ENCODE results near the gene PTDSS2. TPM values are rescaled to one million over a fixed set of nuclear protein-coding genes. Genes with fewer than 3 reads are reported as not detected.
"Not testable (repeated sequence)": the region's sequence is repeated elsewhere in the genome, so short reads cannot be mapped to it uniquely, and the experiment has no call there.

PTDSS2 gene
- total RNA-seq, 6 experiments from 2014 or later: 8.4 to 21.9 (median 11.4) TPM

- DNase-seq (peak; percentile 21 to 72 (median 59)), ATAC-seq (no peak)
- no peak for TF ChIP-seq POLR2A (IDR thresholded peaks at IDR 0.05)
- TF ChIP-seq CTCF (IDR thresholded peaks at IDR 0.05): no peak
- peak overlapping the region in 2 of 3 donors; percentile 67 for H3K27ac ChIP-seq
- H3K27me3 ChIP-seq: no peaks in the 10 kb centered on the region
- intact Hi-C loops (cut with DNase I): loop anchor here (5.0 to 10.0 kb wide), 3 partner anchors 33 to 116 kb away; partner anchors contain the start of genes ANO9 (in 1 of the 2) and PTDSS2 (in 1 of the 2)
- H3K36me3 ChIP-seq: no peaks in the 10 kb centered on the region
- peaks cover 0 to 41% (median 18%) of the 10 kb centered on the region in 4 donors for H3K4me1 ChIP-seq
- no peak overlapping the region for H3K4me3 ChIP-seq
- no peaks in the 10 kb centered on the region for H3K9me3 ChIP-seq
- 63% methylated on average over 3 of the region's 7 CpGs for WGBS (ENCODE audit: insufficient coverage, low coverage, low lambda C conversion rate, missing lambda C conversion rate)
Observed at GRCh38 chr11:409008-409599, 41.0 kb upstream of the PTDSS2 start.

GRCh38 chr11:409600-410483 is 40.2 kb upstream of the PTDSS2 start:
- peak overlapping the region in 1 of 3 donors; percentile 29 for H3K4me3 ChIP-seq

GRCh38 chr11:410711-411110 is 39.4 kb upstream of the PTDSS2 start:
- H3K27me3 ChIP-seq; H3K9me3 ChIP-seq; DNase-seq; H3K36me3 ChIP-seq; H3K4me3 ChIP-seq; intact Hi-C loops (cut with DNase I); H3K27ac ChIP-seq; ATAC-seq: not testable (repeated sequence)
- H3K4me1 ChIP-seq: peaks cover 0 to 37% (median 17%) of the 10 kb centered on the region in 4 donors
- 40% methylated on average over 1 of the region's 13 CpGs for WGBS (ENCODE audit: insufficient coverage, low coverage, low lambda C conversion rate, missing lambda C conversion rate)

More at GRCh38 chr11:409600-410483, 40.2 kb upstream of the PTDSS2 start:
- H3K36me3 ChIP-seq: no peaks in the 10 kb centered on the region
- peaks cover 0 to 41% (median 18%) of the 10 kb centered on the region in 4 donors for H3K4me1 ChIP-seq
- intact Hi-C loops (cut with DNase I): loop anchor here (5.0 to 10.0 kb wide), 3 partner anchors 32 to 115 kb away; partner anchors contain the start of genes ANO9 (in 1 of the 2) and PTDSS2 (in 1 of the 2)
- WGBS (ENCODE audit: insufficient coverage, low coverage, low lambda C conversion rate, missing lambda C conversion rate): 40% methylated on average over 3 of the region's 18 CpGs
- no peaks in the 10 kb centered on the region for H3K9me3 ChIP-seq
- ATAC-seq (peak; percentile 53 to 81 (median 74)), DNase-seq (peak; percentile 73 to 96 (median 96))
- H3K27me3 ChIP-seq: no peaks in the 10 kb centered on the region
- TF ChIP-seq CTCF (IDR thresholded peaks at IDR 0.05) (no peak), POLR2A (IDR thresholded peaks at IDR 0.05) (peak; percentile 58)
- H3K27ac ChIP-seq: peak overlapping the region in 2 of 3 donors; percentile 67

GRCh38 chr11:411520-411919 is 38.6 kb upstream of the PTDSS2 start:
- 70% methylated on average over 2 of the region's 11 CpGs for WGBS (ENCODE audit: insufficient coverage, low coverage, low lambda C conversion rate, missing lambda C conversion rate)
- H3K27me3 ChIP-seq; H3K36me3 ChIP-seq; H3K27ac ChIP-seq; H3K4me3 ChIP-seq; ATAC-seq; intact Hi-C loops (cut with DNase I); H3K9me3 ChIP-seq: not testable (repeated sequence)
- DNase-seq: peak in 2 of 3 donors; percentile 34 to 44
- H3K4me1 ChIP-seq: peaks cover 0 to 31% (median 13%) of the 10 kb centered on the region in 4 donors

- H3K4me3 ChIP-seq: no peak overlapping the region
- no peak overlapping the region for H3K27ac ChIP-seq
- DNase-seq (peak in 1 of 3 donors; percentile 49), ATAC-seq (no peak)
- peaks cover 0 to 31% (median 11%) of the 10 kb centered on the region in 4 donors for H3K4me1 ChIP-seq
- no peaks in the 10 kb centered on the region for H3K9me3 ChIP-seq
- intact Hi-C loops (cut with DNase I): no loop called here
- TF ChIP-seq CTCF (IDR thresholded peaks at IDR 0.05) (no peak), POLR2A (IDR thresholded peaks at IDR 0.05) (no peak)
- H3K36me3 ChIP-seq: no peaks in the 10 kb centered on the region
- no peaks in the 10 kb centered on the region for H3K27me3 ChIP-seq
- WGBS (ENCODE audit: insufficient coverage, low coverage, low lambda C conversion rate, missing lambda C conversion rate): no CpG with 5 or more reads among the region's 15 CpGs
Observed at GRCh38 chr11:412641-413119, 37.4 kb upstream of the PTDSS2 start.

Data from right lobe of liver (tissue), 6 donors.